NCI-H524 (cell line): ENCODE data around the gene C5orf58.
A peak's percentile ranks its signal among the peaks of the same experiment; 100 is the strongest.

Experiments used
- DNase-seq, 2 experiments: peaks; one replicate each; lab custom pipeline; 2025; lab: John Stamatoyannopoulos, UW

Gene C5orf58

GRCh38 chr5:170256571-170256970 is 23.8 kb downstream of the C5orf58 start:
- DNase-seq = no peak

GRCh38 chr5:170257370-170257769 is 24.6 kb downstream of the C5orf58 start:
- no peak for DNase-seq

GRCh38 chr5:170261528-170262043 is 28.8 kb downstream of the C5orf58 start:
- DNase-seq = no peak

- no peak for DNase-seq
Measured at GRCh38 chr5:170262061-170263045, 29.6 kb downstream of the C5orf58 start.

GRCh38 chr5:170263906-170264305 is 31.1 kb downstream of the C5orf58 start:
- no peak for DNase-seq

- no peak for DNase-seq
Measured at GRCh38 chr5:170265522-170265921, 32.7 kb downstream of the C5orf58 start.

- no peak for DNase-seq
Measured at GRCh38 chr5:170266570-170267381, 34.0 kb downstream of the C5orf58 start.

- peak; percentile 53 to 70 for DNase-seq
Measured at GRCh38 chr5:170267431-170268152, 34.8 kb downstream of the C5orf58 start.

- DNase-seq = no peak
Measured at GRCh38 chr5:170268153-170268689, 35.4 kb downstream of the C5orf58 start.

- no peak for DNase-seq
Measured at GRCh38 chr5:170268884-170269283, 36.1 kb downstream of the C5orf58 start.

GRCh38 chr5:170269579-170269978 is 36.8 kb downstream of the C5orf58 start:
- no peak for DNase-seq

GRCh38 chr5:170270293-170271069 is 37.7 kb downstream of the C5orf58 start:
- no peak for DNase-seq

GRCh38 chr5:170273968-170274710 is 41.4 kb downstream of the C5orf58 start:
- peak in 1 of 2 experiments; percentile 6 for DNase-seq

- no peak for DNase-seq
Measured at GRCh38 chr5:170275376-170275994, 42.7 kb downstream of the C5orf58 start.

GRCh38 chr5:170276140-170276539 is 43.4 kb downstream of the C5orf58 start:
- no peak for DNase-seq

GRCh38 chr5:170277867-170278281 is 45.1 kb downstream of the C5orf58 start:
- DNase-seq = no peak

- no peak for DNase-seq
Measured at GRCh38 chr5:170278611-170279458, 46.0 kb downstream of the C5orf58 start.

GRCh38 chr5:170279459-170279817 is 46.7 kb downstream of the C5orf58 start:
- no peak for DNase-seq
